ENCODE results near the gene SYT8.
A peak's percentile ranks its signal among the peaks of the same experiment; 100 is the strongest.
"Not testable (repeated sequence)": the region's sequence is repeated elsewhere in the genome, so short reads cannot be mapped to it uniquely, and the experiment has no call there.

The SYT8 gene

DNA sequence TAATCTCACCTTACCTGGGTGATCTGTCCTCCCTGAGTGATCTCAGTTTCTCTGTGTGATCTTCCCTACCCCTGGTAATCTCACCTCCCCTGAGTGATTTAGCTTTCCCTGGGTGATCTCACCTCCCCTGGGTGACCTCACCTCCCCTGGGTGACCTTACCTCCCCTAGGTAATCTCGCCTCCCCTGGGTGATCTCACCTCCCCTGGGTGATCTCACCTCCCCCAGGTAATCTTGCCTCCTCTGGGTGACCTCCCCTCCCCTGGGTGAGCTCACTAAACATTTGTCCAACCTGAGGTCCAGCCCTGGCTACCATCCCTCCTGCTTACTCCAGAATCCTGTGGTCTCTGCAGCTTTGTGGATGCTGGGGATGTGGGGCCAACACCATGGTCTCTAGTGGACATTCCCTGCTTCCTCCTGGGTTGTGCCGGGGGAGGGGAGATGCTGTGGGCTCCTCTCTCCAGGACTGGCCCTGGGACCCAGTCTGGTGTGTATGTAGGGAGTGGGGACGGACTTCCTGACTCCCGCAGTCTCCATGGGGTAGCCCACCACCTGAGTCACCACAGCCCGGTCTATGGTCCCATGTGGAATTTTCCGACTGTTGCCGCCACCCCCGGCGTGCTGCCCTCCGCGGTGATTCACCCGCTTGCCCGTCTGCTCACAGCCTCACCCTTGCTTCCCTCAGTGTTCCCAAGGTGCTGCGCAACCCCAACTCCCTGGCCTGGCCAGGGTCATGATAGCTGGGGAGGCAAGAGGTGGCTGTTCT lies 28.0 kb downstream of the SYT8 start:
- no peak for DNase-seq

DNA sequence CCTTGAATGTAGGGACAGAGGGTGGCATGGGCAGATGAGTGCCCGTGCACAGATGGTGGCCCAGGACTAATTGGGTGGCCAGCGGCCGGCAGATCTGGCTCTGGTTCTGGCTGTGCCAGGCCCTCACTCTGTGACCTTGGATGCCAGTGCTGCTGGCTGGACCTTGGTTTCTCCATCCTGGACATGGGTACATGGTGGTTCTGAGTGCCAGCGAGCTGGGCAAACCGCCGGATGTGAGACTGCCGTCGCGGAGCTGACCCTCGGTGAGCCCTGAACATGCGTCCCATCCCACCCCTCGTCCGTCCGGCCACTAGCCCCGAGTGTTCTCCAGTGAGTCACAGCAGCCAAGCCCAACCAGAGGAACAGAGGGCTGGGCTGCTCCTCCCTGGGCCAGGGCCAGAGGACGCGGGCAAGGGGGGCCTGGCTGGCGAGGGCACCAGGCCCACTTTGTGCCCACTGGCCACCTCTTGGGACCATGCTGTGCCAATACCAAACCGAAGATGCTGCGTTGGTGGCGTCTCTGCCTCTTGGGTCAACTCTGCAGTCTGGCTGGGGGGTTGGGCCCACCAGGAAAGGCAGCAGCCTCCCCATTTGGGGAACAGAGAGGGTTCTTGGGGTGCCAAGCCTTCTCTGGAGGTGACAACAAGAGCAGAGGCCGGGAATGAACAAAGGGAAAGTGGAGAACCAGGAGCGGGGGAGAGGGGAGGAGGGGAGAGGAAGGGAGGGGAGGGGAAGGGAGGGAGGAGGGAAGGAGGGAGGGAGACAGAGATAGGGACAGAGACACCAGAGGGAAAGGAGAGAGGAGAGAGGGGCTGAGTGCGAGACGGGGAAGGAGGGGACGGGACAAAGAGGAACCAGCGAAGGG lies 28.8 kb downstream of the SYT8 start:
- DNase-seq, result peak; percentile 4

DNA sequence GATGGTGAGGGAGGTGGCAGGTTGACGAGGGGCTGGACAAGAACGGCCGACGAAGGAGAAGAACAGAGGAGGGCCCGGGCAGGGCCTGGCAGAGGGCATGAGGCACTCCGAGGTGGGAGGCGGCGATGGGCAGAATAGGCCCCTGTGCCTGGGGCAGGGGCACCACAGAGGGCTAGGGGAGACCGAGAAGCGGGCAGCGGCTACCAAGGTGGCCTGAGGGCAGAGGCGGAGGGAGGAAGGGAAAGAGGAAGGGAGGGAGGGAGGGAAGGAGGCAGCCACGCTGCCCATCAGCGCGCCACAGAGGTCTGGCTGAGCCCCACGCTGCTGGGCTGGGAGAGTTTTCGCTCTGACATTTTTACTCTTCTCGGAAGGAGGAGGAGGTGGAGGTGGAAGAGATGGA lies 29.4 kb downstream of the SYT8 start:
- no peak for DNase-seq

DNA sequence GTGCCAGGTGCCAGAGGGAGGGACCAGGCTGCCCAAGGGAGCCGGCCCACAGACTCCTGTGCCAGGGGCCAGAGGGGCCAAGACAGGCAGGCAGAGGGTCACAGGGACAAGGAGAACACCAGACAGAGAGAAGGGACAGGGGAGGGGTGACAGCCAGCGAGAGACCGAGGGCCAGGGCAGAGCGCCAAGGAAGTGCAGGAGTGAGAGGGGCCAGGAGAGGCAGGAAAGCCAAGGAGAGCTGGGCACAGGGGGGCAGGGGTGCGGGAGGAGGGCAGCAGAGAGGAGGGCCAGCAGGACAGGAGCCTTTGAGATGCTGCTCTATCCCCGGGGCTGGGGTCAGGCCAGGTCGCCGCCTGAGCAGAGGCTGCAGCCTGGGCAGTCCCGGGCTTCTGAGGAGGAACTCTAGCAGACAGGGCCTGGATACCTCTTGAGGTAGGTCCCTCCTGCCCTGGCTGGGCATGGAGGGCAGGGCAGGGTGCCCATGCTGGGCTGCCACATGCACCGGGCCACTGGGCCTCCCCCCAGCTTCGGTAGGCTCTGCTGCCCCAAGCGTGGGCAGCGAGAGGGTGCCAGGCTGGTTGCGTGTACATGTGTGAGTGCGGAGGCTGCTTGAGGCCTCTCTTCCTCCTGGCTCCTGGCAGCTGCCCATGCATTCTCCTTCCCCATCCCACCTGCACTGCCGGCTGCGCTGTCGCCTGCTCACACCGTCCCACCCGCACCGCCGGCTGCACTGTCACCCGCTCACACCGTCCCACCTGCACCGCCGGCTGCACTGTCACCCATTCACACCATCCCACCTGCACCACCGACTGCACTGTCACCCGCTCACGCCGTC lies 30.3 kb downstream of the SYT8 start:
- DNase-seq, result no peak

DNA sequence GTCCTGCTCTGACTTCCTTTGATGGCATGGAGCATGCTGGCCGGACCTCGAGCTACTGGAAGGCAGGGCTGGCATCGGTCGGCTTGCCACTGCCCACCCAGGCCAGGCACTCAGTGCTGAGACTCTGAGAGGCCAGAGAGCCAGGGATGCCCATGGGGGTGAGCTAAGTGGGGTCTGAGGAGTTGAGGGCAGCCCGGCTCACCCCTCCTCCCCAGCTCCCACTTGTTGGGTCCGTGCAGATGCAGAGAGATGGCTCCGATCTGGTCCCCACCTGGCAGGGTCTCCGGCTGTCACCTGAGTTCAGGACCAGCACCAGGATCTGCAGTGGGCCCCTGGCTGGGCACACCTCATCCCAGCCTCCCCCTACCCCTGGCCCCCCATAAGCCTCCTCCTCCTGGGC lies 31.4 kb downstream of the SYT8 start:
- no peak for DNase-seq

DNA sequence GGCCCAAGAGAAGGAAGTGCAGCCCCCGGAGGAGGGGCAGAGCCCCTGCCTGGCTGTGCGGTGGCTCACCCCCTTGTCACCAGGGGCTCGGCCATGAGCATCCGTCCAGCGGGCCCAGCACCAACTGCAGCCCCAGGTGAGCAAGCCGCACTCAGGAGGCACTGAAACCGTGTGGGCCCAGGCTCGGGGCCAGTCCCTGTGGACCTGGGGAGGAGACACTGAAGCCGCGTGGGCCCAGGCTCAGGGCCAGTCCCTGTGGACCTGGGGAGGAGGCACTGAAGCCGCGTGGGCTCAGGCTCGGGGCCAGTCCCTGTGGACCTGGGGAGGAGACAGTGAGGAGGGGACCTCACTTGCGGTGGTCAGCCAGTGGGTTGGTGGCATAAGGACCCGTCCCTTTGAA lies 32.0 kb downstream of the SYT8 start:
- DNase-seq, result no peak

DNA sequence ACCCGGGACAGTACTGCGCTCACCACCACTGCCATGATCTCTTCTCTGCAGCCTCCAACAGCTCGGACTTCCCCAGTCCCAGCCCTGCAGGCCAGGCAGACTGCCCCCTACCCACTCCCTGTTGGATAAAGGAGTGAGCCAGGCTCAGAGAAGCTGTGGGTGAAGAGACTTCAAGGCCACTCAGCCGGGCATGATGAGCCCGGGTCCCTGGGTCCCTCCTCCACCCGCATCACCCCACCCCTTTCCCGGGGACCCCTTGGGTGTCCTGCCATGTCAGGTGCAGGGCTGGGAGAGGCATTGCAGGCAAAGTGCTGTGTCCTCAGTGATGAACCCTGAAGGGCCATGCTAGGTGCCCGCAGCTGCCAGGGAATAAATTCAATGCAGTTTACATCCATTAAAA lies 32.6 kb downstream of the SYT8 start:
- no peak for DNase-seq

DNA sequence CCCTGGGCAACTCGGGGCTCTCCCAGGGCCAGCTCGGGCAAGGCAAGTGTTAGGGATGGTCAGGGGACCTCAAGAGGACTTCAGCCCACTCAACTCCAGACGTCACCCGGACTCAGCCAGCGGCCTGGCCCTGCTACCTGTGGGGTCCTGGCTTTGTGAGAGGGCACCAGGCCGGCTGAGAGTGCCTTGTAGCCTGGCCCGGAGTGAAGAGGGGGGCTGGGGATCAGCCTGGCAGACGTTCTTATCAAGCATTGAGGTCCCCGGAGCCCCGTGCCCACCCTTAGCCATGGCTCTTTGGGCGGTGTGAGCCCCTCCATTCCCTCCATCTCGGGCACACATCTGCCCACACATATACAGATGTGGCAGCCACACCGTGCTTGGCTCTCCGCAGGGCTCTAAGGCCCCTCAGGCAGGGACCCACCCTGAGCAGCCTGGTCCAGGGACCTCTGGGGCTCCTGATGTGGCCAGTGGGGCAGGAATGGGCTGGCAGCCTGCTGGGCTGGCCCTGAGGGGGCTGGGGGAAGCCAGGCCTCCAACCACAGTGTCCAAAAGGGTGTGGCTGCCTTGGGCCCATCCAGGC lies 33.4 kb downstream of the SYT8 start:
- no peak for DNase-seq

DNA sequence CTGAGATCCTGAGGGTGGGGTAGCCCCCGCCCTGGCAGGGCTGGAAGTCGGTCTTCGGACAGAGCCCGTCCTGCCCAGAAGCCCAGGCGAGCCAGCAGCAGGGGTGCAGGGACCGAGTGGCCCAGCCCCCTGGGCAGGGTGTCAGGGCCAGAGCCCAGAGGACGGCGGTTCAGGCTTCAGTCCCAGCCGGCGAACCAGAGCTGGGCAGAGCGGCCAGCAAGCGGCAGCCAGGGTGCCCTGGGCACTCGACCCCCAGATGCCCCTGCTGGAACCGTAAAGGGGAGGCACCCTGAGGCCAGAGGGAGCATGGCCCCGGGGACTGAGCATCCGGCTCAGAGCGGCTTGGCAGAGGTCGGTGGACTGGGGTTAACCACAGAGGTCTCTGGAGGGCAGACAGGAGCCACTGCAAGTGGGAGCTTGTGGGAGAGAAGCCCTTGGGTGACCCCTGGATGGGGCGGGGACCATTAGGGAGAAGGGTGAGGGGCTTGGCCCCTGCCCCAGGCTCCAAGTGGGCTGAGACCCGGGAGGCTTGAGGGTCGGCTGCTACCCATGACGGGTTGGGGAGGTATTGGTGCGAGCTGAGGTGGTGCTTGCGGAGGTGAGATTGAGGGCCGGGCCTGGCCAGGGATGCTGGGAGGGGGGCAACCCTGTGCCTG lies 34.0 kb downstream of the SYT8 start:
- DNase-seq, result no peak

DNA sequence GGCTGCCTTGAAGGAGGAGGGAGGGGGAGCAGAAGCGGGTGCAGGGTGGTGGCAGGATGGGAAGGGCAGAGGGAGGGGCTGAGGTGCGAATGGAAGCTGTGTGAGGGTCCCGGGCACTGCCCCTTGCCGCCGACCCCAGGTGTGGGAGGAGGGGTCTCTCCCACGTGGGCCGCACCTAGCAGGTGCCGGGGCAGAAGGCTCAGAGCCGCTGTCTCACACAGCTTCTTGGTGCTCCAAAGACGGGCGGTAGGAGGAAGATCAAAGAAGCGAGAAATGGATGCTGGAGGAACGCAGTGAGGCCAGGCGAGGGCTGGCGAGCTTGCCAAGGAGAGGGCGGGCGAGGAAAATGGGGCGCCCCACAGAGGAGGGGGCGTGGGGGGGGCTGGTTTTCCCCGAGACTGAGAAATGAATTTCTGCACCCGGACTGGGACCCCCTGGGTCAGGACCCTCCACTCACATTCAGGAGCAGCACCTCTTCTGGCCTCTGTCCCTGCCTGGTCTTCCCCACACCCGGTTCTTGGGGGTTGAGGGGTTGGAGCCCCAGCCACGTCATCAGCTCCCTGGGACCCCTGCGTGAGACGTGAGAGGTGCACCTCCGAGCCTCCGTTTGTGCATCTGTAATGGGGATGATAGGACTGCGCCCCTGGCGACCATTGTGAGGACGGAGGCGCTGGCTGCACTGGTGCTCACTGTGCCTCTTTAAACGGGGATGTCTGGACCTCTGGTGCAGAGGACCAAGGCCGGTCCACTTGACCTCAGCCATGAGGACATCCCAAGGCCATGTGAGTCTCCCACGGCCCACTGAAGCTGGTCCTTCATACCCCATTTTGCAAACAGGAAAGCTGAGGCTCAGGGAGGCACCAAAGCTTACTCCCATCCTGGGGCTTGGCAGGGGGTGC lies 34.9 kb downstream of the SYT8 start:
- DNase-seq, result no peak

DNA sequence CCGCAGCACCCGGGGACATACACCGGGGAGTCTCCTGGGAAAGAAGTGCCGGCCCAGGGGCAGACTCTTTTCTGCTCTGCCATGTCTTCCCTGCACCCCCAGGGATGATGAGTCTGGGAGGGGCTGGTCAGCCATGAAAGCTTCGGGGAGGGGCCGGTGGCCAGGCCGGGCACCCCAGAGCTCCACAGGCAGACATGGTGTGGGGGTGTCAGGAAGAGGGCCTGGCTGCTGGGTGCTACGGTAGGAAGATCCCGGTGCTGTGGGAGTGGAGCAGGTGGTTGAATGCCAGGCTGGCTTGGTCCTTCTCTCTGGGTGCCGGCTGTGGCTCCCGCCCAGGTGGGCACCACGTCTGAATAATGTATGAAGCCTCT lies 35.5 kb downstream of the SYT8 start:
- no peak for DNase-seq

DNA sequence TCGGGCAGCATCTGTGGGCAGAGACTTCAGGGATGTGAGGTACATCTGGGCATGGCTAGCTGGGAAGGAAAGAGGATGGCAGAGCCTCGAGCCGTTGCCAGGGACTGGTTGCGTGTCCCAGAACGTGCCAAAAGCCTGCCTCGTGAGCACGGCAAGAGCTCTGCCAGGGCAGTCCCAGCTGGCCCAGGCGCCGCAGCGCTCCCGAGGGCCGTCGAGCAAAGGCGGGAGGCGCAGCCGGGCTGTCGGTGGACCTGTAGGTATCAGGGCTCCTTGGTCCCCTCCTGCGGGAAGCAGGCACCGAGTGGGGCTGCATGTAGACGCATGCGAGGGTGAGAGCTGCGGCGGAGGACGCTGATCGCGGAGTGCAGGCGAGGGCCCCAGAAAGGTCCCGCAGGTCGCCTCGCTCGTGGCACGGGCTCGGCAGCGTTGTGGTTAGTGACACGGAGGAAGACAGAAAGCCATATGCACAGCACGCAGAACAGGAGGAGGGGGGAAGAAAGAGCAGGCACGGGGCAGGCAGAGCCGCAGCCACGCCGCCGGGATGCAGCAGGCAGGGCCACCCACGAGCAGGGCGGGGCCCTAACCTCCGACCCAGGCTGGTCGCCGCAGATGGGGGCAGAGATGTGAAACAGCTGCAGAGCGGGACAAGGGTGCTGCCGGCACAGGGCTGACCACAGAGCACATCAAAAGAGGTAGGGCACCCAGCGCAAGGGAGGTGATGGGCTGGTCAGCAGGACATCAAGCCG lies 36.1 kb downstream of the SYT8 start:
- no peak for DNase-seq

DNA sequence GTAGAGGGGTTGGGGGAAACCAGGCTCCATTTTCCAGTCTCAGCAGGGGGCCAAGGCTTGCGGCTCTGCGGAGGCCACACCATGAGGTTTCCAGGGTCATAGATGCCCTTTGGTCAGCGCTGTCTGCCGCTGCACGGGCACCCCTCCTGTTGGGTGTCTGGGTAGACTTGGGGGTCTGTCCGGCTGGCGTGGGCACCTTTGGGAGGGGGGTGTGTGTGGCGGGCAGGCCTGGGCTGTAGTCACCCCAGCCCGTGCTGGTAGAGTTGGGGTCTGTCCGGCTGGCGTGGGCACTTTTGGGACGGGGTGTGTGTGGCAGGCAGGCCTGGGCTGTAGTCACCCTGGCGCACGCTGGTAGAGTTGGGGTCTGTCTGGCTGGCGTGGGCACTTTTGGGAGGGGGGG lies 36.7 kb downstream of the SYT8 start:
- no peak for DNase-seq

DNA sequence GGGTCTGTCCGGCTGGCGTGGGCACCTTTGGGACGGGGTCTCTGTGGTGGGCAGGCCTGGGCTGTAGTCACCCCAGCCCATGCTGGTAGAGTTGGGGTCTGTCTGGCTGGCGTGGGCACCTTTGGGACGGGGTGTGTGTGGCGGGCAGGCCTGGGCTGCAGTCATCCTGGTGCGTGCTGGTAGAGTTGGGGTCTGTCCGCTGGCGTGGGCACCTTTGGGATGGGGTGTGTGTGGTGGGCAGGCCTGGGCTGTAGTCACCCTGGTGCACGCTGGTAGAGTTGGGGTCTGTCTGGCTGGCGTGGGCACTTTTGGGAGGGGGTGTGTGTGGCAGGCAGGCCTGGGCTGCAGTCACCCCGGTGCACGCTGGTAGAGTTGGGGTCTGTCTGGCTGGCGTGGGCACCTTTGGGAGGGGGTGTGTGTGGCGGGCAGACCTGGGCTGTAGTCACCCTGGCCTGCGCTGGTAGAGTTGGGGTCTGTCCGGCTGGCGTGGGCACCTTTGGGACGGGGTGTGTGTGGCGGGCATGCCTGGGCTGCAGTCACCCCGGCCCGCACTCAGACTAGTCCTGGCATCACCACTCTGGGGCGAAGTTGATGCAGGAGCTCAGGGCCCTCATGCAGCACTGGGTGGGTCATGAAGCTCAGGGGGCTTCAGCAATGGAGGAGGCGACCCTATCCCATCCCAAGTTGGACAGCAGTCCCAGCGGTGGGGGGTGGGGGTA lies 37.6 kb downstream of the SYT8 start:
- DNase-seq, result no peak

DNA sequence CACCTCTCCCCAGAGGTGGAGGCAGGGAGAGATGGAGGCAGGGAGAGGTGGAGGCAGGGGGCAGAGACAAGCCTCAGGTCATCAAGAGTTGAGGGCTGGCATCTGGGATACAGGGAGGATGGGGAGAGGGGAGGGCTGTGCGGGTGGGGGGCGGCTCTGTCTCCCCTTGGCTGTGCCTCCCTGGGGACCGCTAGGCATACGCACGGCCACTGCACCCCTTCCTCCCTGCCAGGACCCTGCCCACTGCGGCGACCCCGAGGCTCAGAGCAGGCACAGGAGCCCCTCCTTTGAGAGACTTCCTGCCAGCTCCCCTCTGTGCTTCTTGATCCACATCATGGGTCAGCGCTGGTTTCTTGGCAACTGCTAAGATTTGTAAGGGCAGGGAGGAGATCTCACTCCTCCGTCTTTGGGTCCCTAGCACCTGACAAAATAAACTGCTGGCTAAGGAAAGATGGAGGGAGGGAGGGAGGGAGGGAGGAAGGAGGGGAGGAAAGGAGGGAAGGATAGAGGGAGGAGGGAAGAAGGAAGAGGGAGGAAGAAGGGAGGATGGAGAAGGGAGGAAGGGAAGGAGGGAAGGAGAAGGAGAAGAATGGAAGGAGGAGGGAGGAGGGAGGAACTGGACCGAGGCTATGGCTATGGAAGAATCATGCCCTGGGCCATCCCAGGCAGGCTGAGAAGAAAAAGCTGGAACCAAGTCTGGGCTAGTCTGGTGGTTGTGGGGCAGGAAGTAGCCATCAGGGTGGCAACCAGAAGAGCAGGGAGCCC lies 38.4 kb downstream of the SYT8 start:
- DNase-seq, result no peak

DNA sequence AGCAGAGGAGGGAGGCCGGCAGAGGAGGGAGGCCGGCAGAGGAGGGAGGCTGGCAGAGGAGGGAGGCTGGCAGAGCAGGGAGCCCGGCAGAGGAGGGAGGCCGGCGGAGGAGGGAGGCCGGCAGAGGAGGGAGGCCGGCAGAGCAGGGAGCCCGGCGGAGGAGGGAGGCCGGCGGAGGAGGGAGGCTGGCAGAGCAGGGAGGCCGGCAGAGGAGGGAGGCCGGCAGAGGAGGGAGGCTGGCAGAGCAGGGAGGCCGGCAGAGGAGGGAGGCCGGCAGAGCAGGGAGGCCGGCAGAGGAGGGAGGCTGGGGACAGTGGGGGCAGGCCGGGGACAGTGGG lies 39.0 kb downstream of the SYT8 start:
- DNase-seq, result not testable (repeated sequence)

DNA sequence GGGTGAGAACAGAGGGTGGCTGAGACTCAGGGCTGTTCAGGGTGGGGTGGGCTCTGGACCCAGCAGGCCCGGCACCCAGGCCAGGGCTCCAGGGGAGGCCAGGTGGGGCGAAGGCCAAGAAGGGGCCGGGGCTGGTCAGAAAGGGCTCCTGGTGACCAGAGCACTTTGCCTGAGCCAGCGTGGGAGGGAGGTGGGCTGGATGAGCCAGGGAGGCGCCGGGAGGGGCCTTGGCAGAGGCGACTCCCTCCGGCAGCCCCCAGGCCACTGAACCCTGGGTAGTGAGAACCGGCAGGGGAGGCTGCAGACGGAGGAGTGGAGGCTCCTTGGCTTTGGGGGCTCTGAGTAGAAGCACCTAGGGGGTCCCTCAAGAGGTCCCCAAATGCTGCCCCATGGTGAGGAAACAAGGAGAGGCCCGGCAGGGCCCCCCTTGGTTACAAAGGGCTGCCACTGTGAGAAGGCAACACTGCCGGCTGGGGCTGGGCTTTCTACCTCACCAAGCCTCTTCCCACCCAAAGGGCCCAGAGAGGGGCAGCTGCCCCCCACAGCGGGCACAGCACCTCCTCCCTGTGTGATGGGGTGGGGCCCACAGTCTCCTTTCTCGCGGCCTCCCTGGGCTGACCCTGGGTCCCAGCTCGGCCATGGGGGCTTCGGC lies 39.8 kb downstream of the SYT8 start:
- not testable (repeated sequence) for DNase-seq

DNA sequence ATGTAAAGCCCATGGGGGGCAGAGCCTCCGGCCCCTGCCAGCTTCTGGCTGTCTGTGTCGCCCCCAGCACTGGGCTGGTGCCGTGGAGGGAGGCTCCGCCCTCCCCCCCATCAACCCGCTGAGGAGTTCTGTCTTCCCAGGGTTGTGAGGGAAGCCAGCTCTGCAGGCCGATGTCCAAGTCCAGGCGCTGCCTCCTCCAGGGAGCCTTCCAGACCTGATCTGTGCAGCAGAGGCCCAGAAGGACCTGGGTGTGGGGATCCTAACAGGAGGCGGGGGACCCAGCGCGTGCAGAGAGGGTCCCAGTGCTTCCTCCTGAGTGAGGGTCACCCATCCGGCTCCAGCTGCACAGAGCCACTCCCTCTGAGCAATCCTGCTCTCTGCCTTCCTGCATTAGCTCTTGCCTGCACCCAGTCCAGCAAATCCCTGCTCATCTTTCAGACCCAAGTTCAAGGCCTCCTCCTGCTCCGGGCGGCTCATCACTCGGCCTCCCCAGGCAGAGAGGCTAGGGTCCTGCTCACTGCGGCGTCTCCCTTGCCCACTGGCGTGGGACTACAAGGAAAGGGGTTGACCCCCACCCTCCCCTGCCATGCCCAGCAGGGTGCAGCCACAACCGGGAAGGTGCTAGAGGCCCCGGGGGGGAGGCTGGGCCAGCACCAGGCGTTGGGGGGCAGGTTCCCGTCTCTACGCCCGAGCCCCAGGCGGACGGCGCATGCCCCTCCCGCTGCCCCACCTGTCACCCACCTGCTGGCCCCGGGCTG lies 40.5 kb downstream of the SYT8 start:
- no peak for DNase-seq
